GM18502 (cell line): ENCODE measurements around the gene PRKCE.

Source experiments
- ATAC-seq: cut with Tn5 transposase; IDR thresholded peaks from one replicate; pipeline ENCODE4 v1.9.1; 2021; ENCODE audit warnings: mild to moderate bottlenecking; ENCODE audit not compliant: unreplicated experiment, poor library complexity

The PRKCE gene

DNA sequence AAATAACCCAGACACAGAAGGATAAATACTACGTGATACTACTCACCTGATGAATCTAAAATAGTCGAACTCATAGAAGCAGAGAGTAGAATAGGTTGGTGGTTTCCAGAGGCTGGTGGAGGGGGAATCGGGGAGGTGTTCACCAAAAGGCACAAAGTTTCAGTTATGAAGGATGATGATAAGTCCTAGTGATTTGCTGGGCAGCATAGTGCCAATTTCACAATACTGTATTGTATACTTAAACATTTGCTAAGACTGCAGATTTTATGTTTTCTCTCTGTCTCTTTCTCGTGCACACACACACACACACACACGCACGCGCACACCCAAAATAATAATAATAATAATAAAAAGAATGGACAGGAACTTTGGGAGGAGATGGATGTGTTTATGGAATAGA, 425.4 kb downstream of the PRKCE start:
- no peak for ATAC-seq

DNA sequence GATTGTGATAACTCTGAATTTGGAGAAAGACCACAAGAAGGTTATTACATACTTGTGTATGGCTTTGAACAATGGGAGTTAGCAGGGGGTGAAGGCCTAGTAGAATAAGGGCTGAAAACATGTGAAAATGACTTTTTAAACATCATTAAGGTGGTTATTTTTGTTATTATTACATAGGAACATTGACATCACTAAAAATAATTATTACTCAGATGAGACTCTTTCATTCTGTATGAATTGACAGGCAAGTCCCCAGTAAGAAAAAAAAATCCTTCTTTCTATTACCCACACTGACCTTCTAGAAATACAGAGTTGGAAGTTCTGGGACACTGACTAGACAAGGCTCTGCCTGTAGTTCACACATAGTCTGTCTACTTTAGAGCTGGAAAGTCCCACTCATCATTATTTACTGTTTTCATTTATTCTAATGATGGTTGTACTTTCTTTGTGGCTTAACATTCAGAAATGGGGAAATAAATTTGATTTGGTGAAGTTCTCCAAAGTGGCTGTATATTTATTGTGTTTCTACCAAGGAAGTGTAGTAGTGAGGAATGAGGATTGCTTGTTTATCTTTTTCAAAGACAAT, 426.1 kb downstream of the PRKCE start:
- ATAC-seq: no peak

DNA sequence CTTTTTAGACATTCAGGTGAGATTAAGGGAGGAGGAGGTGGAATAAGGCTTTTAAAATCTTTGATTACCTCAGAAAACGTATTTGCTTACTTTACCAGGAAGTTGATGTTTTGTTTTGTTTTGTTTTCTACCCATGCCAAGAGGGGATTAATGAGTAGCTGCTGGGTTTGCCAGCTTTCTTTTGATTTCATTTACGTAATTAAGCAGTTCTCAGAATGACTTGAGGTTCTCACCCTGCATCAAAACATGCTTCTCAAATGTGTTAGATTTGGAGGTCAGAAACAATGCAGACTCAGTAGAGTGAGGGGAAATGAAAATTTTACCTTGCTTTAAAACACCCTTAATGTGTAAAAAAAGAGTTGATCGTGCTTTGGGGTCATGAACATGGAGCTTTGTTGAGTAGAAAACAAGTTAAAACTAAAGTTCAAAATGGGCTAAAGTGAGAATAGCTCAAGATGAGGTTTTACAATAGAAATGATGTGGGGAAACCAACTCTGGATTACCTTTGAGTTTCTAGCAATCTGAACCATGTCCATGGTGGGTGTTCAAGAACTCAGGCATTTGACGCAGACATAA, 428.6 kb downstream of the PRKCE start:
- no peak for ATAC-seq

GRCh38 chr2:46082531-46083485, 431.3 kb downstream of the PRKCE start:
- ATAC-seq: no peak

GRCh38 chr2:46086578-46087070, 435.1 kb downstream of the PRKCE start:
- no peak for ATAC-seq

GRCh38 chr2:46087492-46087891, 436.0 kb downstream of the PRKCE start:
- ATAC-seq: no peak

DNA sequence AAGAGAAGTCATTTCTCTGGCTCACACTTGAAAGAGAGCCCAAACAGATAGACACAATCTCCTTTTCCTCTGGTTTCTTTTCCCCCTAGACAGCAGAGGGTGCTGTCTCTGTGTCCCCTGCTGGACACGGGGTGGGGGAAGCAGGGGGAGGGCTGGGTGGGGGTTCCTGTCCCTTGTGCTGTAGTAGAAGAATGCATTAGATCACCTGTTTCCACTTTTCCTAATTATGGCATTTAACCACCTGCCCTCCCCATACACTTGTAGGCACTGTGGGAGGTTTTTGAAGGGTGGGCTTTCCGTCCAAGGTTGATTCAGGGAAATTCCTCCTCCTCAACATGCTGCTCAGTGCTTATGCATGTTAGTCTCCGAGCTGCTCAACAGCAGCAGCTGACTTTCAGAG, 439.5 kb downstream of the PRKCE start:
- ATAC-seq: no peak

DNA sequence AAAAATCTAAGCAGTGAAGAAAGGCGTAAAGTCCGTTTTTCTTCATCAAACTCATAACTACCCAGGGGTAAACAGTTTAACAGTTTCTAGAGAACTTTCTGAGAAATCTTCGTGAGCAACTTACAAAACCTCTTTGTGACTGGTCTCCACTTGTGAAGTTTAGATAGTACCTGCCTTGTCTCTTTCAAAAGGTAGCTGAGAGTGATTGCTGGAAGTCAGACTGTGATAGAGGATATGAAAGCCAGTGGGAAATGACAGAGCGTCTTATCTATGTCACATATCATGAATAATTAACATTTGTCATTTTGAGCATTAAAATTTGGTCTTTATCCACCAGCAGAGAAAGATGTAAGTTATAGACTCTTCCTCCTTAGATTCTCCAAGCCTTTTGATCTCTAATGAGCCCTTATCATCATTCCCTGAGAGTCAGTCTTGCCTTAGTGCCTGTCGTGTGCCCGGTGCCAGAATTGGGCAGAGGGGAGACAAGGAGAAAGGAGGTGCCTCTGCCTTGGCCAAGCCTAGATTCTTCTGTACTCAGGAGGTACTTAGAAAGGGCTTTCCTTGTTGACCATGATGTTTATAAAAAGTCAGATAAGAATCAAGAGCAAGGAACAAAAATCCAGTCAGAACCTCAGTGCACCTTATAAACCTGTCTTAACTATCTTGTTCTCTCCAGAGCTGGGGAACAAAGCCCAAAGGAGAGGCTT, 440.6 kb downstream of the PRKCE start:
- no peak for ATAC-seq

DNA sequence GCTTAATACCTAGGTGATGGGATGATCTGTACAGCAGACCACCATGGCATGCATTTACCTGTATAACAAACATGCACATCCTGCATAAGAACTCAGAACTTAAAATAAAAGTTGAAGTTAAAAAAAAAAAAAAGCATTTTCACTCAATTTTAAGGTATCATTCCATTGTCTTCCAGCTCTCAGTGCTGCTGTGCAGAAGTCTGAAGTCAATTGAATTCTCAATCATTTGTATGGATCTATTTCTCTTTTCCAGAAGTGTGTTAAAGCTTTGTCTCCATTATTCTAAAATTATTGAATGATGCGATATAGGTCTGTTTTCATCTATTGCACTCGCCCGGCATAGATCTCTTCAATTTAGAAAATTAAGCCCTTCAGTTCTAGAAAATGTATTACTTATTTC, 443.2 kb downstream of the PRKCE start:
- ATAC-seq: no peak

DNA sequence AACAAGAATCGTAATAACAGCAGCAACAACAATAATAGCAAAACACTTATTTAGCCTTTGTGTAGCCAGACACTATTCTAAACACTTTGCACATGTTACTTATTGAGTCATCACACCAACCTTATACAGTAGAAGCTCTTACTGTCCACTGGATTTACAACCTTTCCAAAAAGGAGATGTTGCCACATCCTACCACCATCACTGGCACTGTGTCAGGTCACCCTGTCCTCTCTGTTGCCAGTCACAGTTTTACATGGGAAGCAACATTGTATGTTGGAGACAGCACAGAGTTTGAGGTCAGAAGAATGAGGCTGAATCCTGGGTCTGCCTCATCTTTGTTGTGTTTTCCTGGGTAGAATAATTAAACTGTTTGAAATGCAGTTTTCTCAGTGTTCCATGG, 444.4 kb downstream of the PRKCE start:
- ATAC-seq: no peak

DNA sequence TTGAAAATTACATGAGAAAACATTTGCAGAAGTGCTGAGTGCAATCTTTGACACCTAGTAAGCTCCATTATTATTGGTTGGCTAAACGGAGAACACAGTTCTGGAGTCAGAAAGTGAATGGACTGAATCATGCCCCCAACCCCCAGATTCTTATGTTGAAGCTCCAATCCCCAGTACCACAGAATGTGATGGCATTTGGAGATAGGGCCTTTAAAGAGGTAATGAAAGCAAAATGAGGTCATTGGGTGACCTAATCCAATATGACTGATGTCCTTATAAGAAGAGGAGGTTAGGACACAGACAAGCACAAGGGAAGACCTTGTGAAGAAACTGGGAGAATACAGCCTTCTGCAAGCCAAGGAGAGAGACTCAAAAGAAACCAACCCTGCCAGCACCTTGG, 444.8 kb downstream of the PRKCE start:
- no peak for ATAC-seq

GRCh38 chr2:46097714-46098480, 446.4 kb downstream of the PRKCE start:
- no peak for ATAC-seq

- ATAC-seq: no peak
These were observed 447.2 kb downstream of the PRKCE start for GRCh38 chr2:46098621-46099062.

DNA sequence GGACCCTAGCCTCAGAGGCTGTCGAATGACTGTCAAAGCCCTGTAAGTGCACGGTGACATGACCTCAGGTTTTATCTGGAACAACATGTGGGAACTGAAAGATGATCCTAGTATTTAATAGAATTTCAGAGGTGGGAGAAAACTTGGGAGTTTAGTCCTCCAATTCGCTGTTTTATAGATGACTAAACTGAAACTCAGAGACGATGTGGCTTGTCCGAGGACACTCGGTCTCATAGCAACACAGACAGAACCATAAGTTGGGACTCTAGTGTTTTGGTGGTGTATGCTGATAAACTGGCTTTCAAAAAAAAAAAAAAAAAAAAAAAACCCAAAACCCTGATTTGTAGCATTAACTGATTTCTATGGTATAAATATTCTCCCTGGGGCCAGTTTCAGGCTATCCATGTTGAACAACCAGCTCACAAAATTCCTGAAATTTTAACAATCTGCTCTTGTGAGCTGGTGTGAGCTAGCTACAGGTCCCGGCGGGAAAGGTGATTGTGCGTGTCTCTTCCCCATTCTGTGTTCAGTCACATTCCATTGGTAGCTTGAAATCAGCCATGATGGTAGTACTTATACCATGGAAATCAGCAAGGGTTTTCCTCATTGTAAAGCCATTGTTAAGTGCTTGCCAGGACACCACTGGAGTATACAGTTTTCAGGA, 450.2 kb downstream of the PRKCE start:
- no peak for ATAC-seq

DNA sequence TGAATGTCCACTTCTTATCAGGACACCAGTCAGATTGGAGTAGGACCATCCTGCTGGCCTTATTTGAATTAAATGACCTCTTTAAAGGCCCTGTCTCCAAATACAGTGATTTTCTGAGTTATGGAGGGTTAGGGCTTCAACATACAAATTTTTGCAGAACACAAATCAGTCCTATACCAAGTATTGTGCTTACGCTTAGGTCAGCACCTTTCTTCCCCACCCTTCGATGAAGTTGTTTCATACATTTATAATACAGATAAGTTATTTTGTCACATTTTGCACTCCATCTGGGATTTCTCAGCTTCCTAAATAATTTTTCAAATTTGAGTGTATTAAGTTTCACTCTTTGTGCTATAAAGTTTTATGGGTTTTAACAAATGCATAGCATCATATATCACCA, 455.2 kb downstream of the PRKCE start:
- ATAC-seq: no peak

DNA sequence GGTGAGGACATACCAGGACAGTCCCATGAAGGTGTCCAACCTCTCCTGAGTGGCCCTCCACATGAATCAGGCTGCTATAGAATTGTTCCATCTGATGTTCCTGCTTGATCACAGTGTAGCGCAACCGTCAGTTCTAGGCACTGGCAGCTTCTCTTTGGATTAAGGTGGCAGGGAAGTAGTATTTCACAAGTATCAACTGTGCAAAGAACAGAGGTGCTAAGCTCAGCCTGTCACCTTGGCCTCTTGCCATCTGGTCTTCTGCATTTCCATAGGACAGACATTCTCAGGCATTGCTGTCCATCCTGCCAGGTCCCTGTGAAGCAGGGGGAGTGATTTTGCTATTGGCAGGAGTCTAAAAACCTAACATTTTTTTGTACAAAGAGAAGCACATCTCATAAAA, 463.5 kb downstream of the PRKCE start:
- no peak for ATAC-seq

DNA sequence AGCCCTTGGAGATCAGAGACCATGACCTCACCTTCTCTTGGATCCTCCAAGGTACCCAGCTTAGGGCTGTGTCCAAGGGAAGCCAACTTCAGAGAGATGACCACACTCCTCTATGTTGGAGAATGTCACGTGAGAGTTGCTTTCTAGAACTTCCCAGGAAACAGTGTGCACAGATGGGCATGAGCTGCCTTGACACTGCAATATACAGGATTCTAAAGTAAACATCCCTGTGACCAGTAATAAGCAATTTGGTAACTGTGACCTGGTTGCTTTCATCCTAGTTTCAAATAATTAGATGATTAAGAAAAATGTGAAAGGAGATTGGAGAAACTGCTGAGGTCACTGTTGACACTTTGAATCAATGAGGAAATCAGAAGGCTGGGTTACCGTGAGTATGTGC, 464.7 kb downstream of the PRKCE start:
- ATAC-seq: no peak

- no peak for ATAC-seq
These were observed 465.1 kb downstream of the PRKCE start for GRCh38 chr2:46116553-46116991.

- no peak for ATAC-seq
These were observed 465.9 kb downstream of the PRKCE start for GRCh38 chr2:46117379-46117778.
